SU-DHL-6 (cell line): ENCODE results near the gene KCNK18.

Experiments
- CTCF ChIP-seq: fragments of 200-600 bp; sonication (generic); IDR thresholded peaks from one replicate; pipeline ENCODE4 v1.5.1; 2017; ENCODE audit warnings: antibody characterized with exemption, mild to moderate bottlenecking, low read length, moderate library complexity; ENCODE audit not compliant: insufficient read depth, poor library complexity, severe bottlenecking
- EZH2phosphoT487 ChIP-seq: fragments of 200-600 bp; sonication (generic), shearing (Covaris generic); conservative IDR thresholded peaks from 2 replicates; pipeline ENCODE4 v1.6.1; 2018; ENCODE audit warnings: mild to moderate bottlenecking, antibody characterized with exemption, low read length, moderate library complexity, mixed read lengths

DNA sequence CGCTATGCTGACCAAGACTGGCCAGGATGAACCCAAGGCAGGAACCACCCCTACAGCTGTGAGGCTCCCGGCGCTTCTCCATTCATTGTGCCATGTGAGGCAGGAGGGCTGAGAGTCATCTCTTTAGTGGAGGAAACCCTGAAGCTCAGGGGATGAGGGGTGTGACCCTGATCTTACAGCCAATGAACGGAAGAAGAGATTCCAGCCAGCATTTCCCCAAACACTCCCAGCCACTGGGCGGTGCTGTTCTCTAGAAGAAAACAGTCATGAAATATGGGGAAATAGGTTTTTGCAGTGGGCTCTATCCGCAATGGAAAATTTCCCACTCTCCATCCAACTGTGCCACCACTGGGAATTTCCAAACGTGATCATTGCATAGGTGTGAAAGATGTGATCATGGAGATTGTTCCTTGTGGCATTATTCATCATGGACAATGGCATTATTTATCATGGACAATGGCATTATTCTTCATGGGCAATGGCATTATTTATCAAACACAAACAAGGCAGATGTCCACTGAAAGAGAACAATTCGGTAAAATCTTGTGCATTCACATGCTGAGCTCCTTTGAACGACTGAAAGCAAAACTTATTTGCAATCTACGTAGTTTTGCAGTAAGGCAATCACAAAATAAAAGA, 29.6 kb downstream of the KCNK18 start:
- TF ChIP-seq CTCF, result peak; percentile 28
- TF ChIP-seq EZH2phosphoT487, result no peak
